ENCODE measurements around the gene GALNT17. TPM values are rescaled to one million over a fixed set of nuclear protein-coding genes. Genes with fewer than 3 reads are reported as not detected.

The GALNT17 gene
- total RNA-seq, 1 experiment from 2014 or later: 67.7 TPM

DNA sequence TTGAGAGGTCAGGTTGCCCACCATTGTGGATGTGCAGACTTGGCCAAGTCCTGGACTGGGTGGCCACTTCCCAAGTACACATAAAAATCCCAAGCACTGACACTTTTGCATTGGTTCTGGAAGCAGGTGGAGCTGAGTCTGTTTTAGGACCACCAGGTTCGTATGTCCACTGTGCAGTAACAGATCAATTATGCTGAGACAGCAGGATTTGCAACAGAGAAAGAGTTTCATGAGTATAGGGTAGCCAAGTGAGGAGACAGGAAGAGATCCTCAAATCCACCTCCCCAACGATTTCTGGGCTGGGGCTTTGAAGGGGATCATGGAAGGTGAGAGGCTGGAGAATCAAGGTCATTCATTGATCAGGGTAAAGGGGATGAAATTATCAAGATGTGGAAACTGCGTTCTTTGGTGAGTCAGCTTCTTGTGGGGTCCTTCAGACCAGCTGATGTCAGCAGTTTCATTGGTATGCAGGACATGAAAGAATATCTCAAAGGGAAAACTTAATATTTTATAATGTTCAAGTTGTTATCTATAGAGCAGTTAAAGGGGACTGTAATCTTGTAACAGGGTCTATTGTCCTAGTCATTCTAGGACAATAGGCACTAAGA lies 277.7 kb downstream of the GALNT17 start:
- Histone ChIP-seq H3K4me3 (ENCODE audit: insufficient read depth, low read depth, low read length) (no peak overlapping the region), H3K27me3 (ENCODE audit: control insufficient read depth, insufficient read depth, low read length) (no peaks in the 10 kb centered on the region), H3K36me3 (replicated peaks; ENCODE audit: control insufficient read depth, insufficient read depth, low read length) (no peaks in the 10 kb centered on the region)
- DNase-seq: no peak

- Histone ChIP-seq H3K4me3 (ENCODE audit: insufficient read depth, low read depth, low read length) (no peak overlapping the region), H3K27me3 (ENCODE audit: control insufficient read depth, insufficient read depth, low read length) (no peaks in the 10 kb centered on the region), H3K36me3 (replicated peaks; ENCODE audit: control insufficient read depth, insufficient read depth, low read length) (no peaks in the 10 kb centered on the region; the same call in 1 of the 2 replicates)
- no peak for DNase-seq
These were observed 279.5 kb downstream of the GALNT17 start for GRCh38 chr7:71411475-71411874.

DNA sequence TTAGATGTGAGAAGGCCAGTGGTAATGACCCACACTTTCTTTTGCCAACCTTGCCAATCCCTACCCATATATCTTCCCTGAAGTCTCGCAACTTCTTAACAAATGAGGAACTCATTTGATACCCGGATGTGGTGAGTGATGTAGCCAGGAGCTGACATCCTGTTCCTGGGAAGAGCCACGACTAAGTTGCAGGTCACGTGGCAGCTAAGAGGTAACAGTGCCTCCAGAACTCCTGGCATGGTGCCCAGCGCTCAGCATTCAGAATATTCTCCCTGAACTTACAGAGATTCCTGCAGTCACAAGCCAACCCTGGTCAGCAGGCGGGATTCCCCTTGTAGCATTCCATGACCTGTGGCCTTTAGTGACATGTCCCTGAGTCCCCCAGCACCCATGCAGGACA lies 282.5 kb downstream of the GALNT17 start:
- H3K4me3 ChIP-seq (ENCODE audit: insufficient read depth, low read depth, low read length): no peak overlapping the region
- DNase-seq: no peak
- H3K27me3 ChIP-seq (ENCODE audit: control insufficient read depth, insufficient read depth, low read length): no peaks in the 10 kb centered on the region
- peaks cover 7% of the 10 kb centered on the region for H3K36me3 ChIP-seq (replicated peaks; ENCODE audit: control insufficient read depth, insufficient read depth, low read length)

DNA sequence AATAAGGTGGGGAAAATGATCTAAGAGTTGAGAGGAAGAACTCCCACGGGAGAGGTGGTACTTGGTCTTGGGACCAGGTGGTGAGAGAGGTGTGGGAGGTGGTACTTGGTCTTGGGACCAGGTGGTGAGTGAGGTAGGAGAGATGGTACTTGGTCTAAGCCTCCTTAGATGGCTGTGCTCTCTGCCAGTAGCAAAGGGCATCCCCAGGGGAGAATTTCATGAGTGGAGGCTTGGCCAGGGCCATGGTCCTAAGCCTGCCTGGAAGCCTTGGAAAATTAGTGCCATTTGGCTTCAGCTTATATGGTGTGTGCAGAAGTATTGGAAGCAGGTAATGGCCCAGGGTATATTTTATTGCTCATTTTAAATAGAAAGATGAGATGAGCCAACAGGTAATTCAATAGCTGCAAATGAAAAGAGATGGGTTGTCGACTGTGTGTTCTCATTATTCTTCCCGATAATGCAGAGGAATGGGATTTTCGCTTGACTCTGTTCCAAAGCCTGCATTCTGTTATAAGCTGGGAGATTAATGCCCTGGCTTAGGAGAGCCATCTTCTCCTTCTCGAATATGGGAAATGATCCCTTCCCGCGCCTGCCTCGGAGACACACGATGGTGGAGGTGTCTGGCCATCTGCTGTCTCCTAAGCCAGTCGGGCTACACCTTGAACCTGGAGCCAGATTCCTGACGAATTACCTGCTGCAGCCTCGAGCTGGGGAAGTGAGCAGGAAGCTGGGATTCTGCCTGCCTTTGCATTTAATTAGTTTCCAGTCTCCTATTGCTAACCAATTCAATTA lies 287.8 kb downstream of the GALNT17 start:
- no peak for DNase-seq
- peaks cover 15% of the 10 kb centered on the region for H3K36me3 ChIP-seq (replicated peaks; ENCODE audit: control insufficient read depth, insufficient read depth, low read length)
- no peaks in the 10 kb centered on the region for H3K27me3 ChIP-seq (ENCODE audit: control insufficient read depth, insufficient read depth, low read length)
- no peak overlapping the region for H3K4me3 ChIP-seq (ENCODE audit: insufficient read depth, low read depth, low read length)

- Histone ChIP-seq H3K4me3 (ENCODE audit: insufficient read depth, low read depth, low read length) (no peak overlapping the region), H3K27me3 (ENCODE audit: control insufficient read depth, insufficient read depth, low read length) (no peaks in the 10 kb centered on the region), H3K36me3 (replicated peaks; ENCODE audit: control insufficient read depth, insufficient read depth, low read length) (peaks cover 15% of the 10 kb centered on the region)
- no peak for DNase-seq
These were observed 290.2 kb downstream of the GALNT17 start for GRCh38 chr7:71422104-71422503.

DNA sequence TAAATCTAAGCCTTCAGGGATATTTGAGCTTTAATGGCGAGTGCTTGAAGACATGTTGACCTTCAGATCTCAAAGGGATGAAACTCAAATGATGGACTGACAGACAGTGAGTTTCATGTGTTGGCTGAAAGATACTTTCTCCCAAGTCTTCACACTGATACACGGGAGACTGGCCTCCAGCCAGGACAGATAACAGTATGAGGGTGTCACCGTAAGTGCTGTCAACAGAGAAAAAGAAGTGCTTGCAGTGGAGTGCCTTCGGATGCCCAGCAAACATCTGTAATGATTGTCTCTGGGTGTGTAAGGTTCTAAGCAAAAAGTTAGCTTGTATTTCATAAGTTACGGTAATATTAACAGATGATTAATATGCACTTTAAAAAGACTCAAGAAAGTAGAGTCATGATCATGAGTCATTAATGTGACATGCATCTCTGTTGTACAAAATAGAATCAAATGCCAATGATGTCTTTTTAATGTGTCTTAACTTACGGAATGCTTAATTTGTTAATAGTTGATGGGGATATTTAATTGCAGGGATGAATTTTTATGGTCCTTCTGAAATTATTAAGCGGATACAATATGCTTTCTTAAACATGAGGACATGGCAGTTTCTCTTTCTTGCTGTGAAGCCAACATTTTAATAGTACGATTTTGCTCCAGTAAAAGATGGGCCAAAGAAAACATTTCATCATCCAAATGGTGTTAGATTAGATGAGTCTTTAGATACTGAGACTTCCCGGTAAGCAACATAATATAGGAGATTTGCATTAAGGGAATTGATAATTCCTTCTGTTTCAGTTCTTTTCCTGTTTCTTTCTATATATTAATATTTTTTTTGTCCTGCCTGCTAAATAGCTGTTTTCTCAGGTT lies 292.5 kb downstream of the GALNT17 start:
- H3K27me3 ChIP-seq (ENCODE audit: control insufficient read depth, insufficient read depth, low read length): no peaks in the 10 kb centered on the region
- H3K36me3 ChIP-seq (replicated peaks; ENCODE audit: control insufficient read depth, insufficient read depth, low read length): peaks cover 10% of the 10 kb centered on the region
- H3K4me3 ChIP-seq (ENCODE audit: insufficient read depth, low read depth, low read length): no peak overlapping the region
- DNase-seq: no peak

GRCh38 chr7:71429083-71429482 lies 297.1 kb downstream of the GALNT17 start:
- H3K36me3 ChIP-seq (replicated peaks; ENCODE audit: control insufficient read depth, insufficient read depth, low read length): peaks cover 4% of the 10 kb centered on the region; the same call in 1 of the 2 replicates
- no peak for DNase-seq

DNA sequence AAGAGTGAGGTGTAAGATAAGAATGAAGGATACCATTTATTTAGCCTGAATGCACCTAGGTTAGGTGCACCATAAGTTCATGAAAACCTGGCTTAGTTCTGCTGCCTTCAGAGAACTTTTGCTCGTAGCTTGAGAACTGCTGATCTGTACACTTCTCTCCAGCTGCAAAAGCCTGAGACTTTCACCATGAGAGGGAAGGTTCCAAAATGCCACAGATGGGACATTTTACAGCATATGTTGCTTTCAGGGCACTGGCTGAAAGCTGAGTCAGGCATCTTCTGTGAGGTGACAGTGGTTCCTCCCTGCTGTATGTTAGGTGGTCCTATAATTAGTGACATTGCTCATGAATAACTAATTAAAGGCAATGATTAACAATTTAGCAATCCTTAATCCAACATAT lies 298.3 kb downstream of the GALNT17 start:
- DNase-seq: no peak
- Histone ChIP-seq H3K36me3 (replicated peaks; ENCODE audit: control insufficient read depth, insufficient read depth, low read length) (peaks cover 4% of the 10 kb centered on the region; the same call in 1 of the 2 replicates), H3K27me3 (ENCODE audit: control insufficient read depth, insufficient read depth, low read length) (no peaks in the 10 kb centered on the region), H3K4me3 (ENCODE audit: insufficient read depth, low read depth, low read length) (no peak overlapping the region)

More at GRCh38 chr7:71429083-71429482, 297.1 kb downstream of the GALNT17 start:
- Histone ChIP-seq H3K27me3 (ENCODE audit: control insufficient read depth, insufficient read depth, low read length) (no peaks in the 10 kb centered on the region), H3K4me3 (ENCODE audit: insufficient read depth, low read depth, low read length) (no peak overlapping the region)

DNA sequence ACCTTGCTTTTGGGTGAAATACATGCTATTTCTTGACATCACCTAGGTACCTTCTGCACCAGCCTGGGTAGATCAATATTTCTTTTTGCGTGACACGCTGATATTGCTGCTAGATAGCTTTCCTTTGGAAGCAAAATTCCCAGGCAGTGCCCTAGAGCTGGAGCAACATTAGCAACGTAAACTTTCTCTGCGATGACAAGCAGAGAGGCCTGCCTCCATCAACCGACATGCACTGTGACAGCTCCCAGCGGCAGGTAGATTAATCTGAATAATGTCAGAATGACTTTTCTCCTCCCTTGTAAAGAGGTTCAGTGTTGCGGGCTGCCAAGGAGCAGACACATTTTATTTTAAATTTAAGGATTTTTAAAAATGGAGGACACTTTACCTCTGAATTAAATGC lies 307.4 kb downstream of the GALNT17 start:
- Histone ChIP-seq H3K27me3 (ENCODE audit: control insufficient read depth, insufficient read depth, low read length) (no peaks in the 10 kb centered on the region), H3K4me3 (ENCODE audit: insufficient read depth, low read depth, low read length) (no peak overlapping the region), H3K36me3 (replicated peaks; ENCODE audit: control insufficient read depth, insufficient read depth, low read length) (peaks cover 1% of the 10 kb centered on the region)
- no peak for DNase-seq

DNA sequence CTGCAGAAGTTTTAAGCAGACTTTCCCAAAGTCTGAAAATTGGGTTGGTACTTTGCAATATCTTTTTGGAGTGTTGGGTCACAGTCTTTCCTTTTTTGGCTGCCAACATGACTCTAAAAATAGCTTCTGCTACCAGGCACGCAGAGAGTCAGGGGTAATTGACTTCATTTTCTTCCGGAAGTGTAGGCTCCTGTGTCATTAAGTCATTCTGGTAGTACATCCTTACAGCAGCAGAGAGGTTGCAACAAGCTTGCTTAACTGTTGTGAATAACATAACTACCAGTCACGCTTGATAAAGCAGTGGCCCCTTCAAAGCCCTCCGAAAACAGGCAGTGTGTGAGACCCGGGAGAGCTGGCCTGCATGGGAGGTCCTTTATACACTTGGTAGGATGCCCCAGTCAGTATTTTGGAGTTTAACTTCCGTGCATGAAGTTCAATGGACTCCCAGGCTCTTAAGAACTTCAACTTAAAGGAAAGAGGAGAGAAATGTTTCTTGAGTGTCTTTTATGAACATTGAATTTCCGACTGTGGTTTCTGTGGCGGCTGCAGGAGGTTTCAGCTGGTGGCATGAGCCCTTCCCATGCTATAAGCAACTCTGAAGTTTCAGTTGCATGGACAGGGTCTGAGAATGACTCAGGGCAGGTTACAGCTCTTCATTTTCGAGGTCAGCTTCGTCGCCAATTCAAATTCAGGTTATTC lies 310.7 kb downstream of the GALNT17 start:
- Histone ChIP-seq H3K27me3 (ENCODE audit: control insufficient read depth, insufficient read depth, low read length) (no peaks in the 10 kb centered on the region), H3K36me3 (replicated peaks; ENCODE audit: control insufficient read depth, insufficient read depth, low read length) (no peaks in the 10 kb centered on the region; the same call in none of the 2 replicates), H3K4me3 (ENCODE audit: insufficient read depth, low read depth, low read length) (no peak overlapping the region)
- DNase-seq: no peak

DNA sequence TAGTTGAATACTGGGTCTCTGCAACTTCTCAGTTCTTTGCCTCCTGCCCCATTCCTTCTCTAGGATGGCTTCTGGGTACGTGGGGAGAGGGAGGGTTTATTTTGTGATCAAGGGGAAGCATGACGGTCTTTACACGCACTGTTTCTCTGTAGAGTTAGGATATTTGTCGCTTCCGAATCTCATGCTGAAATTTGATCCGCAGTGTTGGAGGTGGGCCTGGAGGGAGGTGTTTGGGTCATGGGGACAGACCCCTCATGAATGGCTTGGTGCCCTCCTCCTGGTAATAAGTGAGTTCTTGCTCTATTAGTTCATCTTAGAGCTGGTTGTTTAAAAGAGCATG lies 311.2 kb downstream of the GALNT17 start:
- H3K4me3 ChIP-seq (ENCODE audit: insufficient read depth, low read depth, low read length): no peak overlapping the region
- DNase-seq: no peak
- H3K36me3 ChIP-seq (replicated peaks; ENCODE audit: control insufficient read depth, insufficient read depth, low read length): no peaks in the 10 kb centered on the region; the same call in none of the 2 replicates
- no peaks in the 10 kb centered on the region for H3K27me3 ChIP-seq (ENCODE audit: control insufficient read depth, insufficient read depth, low read length)

GRCh38 chr7:71444130-71444529 lies 312.2 kb downstream of the GALNT17 start:
- H3K36me3 ChIP-seq (replicated peaks; ENCODE audit: control insufficient read depth, insufficient read depth, low read length): no peaks in the 10 kb centered on the region; the same call in none of the 2 replicates
- H3K27me3 ChIP-seq (ENCODE audit: control insufficient read depth, insufficient read depth, low read length): no peaks in the 10 kb centered on the region
- DNase-seq: no peak
- no peak overlapping the region for H3K4me3 ChIP-seq (ENCODE audit: insufficient read depth, low read depth, low read length)

DNA sequence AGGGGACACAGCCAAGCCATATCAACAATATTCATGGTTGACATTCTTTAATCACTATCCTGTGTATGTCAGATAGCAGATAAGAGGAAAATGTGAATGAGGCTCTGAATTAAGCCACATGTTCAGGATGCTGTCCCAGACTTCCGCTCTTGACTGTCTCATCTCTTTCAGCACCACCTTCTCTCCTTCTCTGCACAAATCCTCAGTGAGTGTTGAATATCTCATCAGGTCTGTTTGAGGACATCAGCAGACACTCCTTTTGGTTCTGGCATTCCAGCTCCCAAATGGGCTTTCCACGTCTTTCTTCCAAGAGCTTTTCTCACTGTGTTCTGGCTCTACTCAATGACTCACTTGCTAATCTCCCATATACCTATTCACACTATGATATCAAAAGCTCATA lies 321.7 kb downstream of the GALNT17 start:
- no peaks in the 10 kb centered on the region for H3K36me3 ChIP-seq (replicated peaks; ENCODE audit: control insufficient read depth, insufficient read depth, low read length)
- DNase-seq: no peak
- no peak overlapping the region for H3K4me3 ChIP-seq (ENCODE audit: insufficient read depth, low read depth, low read length)
- no peaks in the 10 kb centered on the region for H3K27me3 ChIP-seq (ENCODE audit: control insufficient read depth, insufficient read depth, low read length)

GRCh38 chr7:71454981-71455380 lies 323.0 kb downstream of the GALNT17 start:
- Histone ChIP-seq H3K4me3 (ENCODE audit: insufficient read depth, low read depth, low read length) (no peak overlapping the region), H3K36me3 (replicated peaks; ENCODE audit: control insufficient read depth, insufficient read depth, low read length) (no peaks in the 10 kb centered on the region), H3K27me3 (ENCODE audit: control insufficient read depth, insufficient read depth, low read length) (no peaks in the 10 kb centered on the region)
- no peak for DNase-seq
